Measurements from ENCODE around the gene BAX. TPM values are rescaled to one million over a fixed set of nuclear protein-coding genes. Genes with fewer than 3 reads are reported as not detected.
"Not testable (repeated sequence)": the region's sequence is repeated elsewhere in the genome, so short reads cannot be mapped to it uniquely, and the experiment has no call there.

Gene BAX
- total RNA-seq (ENCODE audit: insufficient read depth, low replicate concordance), result 59.9 TPM

DNA sequence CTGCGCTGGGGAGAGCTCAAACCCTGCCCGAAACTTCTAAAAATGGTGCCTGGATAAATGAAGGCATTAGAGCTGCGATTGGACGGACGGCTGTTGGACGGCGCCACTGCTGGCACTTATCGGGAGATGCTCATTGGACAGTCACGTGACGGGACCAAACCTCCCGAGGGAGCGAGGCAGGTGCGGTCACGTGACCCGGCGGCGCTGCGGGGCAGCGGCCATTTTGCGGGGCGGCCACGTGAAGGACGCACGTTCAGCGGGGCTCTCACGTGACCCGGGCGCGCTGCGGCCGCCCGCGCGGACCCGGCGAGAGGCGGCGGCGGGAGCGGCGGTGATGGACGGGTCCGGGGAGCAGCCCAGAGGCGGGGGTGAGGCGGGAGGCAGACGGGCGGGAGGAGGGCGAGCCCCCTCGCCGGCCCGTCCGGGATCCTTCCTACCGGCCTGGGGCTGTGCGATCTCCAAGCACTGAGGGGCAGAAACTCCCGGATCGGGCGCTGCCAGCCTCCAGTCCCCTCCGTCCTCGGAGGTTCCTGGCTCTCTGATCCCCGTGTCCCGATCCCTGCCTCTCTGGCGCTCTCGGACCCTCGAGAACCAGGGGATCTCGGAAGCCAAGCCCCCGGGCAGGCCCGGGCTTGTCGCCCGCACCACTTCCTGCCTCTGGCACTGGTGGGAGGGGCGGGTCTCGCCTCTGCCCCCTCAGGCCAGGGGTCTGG is at the start of gene BAX:
TSS of gene BAX (plus strand) at position 281 of the 713 bp plus-strand sequence. CDS start at position 335, 54 bp downstream.
- peak; percentile 97 for DNase-seq (ENCODE audit: low spot score)

DNA sequence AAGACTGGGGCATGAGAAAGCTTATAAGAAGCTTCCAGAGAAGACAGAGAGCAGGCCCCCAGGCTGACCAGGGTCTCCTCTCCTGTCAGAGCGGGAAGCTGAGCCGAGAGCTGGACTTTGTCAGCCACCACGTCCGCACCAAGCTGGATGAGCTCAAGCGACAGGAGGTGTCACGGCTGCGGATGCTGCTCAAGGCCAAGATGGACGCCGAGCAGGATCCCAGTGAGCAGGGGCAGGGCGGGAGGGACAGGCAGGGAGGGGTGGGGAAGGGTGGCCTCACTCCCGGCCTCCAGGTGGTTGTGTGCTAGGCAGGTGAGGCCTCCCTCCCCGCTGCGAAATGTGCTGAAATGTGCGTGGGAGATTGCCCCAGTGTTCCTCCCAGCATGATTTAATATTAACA is 49.0 kb upstream of the BAX start:
- DNase-seq (ENCODE audit: low spot score), result no peak

DNA sequence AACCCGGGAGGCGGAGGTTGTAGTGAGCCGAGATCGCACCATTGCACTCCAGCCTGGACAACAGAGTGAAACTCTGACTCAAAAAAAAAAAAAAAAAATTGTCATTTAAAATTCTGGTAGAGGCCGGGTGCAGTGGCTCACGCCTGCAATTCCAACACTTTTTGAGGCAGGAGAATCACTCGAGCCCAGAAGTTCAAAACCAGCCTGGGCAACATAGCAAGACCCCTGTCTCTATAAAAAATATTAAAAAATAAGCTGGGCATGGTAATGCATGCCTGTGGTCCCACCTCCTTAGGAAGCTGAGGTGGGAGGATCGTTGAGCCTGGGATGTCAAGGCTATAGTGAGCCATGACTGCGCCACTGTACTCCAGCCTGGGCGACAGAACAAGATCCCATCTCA is 48.4 kb upstream of the BAX start:
- DNase-seq (ENCODE audit: low spot score), result no peak

DNA sequence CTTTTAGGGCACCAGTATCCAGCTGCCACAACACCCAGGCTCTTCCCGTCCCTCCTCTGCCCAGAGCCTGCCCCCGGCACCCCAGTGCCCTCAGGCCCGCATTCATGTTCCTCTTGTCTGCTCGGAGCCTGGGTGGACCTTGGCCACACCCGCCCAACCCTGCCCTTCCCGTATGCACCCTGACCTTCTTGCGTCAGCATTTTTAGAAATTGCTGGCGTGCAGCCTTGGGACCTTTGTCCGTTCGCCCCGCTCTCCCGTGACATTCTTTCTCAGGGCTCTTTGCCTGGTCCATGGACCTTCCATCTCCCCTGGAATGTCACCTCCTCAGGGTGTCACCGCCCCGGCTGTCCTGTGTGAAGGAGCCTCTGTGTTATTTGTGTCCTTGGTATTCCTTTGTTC is 47.0 kb upstream of the BAX start:
- DNase-seq (ENCODE audit: low spot score), result no peak

DNA sequence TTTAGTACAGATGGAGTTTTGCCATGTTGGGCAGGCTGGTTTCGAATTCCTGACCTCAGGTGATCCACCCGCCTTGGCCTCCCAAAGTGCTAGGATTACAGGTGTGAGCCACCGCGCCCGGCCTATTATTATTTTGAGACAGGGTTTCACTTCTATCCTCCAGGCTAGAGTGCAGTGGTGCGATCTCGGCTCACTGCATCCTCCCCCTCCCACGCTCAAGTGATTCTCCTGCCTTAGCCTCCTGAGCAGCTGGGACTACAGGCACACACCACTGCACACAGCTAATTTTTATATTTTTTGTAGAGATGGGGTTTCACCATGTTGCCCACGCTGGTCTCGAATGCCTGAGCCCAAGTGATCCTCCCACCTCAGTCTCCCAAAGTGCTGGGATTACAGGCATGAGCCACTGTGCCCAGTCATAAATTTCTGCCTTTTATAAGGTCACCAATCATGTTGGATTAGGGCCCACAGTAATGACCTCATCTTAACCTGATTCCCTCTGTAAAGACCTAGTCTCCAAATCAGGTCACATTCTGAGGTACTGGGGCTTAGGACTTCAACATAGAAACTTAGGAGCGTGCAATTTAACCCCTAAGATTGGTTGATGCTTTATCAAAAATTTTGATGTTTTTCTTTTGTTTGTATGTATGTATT is 45.1 kb upstream of the BAX start:
- not testable (repeated sequence) for DNase-seq (ENCODE audit: low spot score)

DNA sequence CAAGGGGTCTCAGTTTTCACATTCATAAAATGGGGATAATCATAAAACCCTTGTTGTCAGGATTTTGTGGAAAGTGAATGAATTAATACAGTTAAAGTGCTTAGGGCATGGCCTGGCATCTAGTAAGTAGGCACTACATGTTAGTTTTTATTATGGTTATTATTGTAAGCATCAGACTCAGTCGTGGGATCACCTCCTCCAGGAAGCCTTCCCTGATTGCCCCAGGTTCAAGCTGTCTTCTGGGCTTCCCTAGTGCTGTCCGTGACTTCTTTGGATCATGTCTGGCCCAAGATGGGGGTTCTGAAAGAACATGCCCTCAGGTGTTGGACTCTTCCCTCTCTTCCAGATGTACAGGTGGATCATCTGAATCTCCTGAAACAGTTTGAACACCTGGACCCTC is 43.9 kb upstream of the BAX start:
- no peak for DNase-seq (ENCODE audit: low spot score)

DNA sequence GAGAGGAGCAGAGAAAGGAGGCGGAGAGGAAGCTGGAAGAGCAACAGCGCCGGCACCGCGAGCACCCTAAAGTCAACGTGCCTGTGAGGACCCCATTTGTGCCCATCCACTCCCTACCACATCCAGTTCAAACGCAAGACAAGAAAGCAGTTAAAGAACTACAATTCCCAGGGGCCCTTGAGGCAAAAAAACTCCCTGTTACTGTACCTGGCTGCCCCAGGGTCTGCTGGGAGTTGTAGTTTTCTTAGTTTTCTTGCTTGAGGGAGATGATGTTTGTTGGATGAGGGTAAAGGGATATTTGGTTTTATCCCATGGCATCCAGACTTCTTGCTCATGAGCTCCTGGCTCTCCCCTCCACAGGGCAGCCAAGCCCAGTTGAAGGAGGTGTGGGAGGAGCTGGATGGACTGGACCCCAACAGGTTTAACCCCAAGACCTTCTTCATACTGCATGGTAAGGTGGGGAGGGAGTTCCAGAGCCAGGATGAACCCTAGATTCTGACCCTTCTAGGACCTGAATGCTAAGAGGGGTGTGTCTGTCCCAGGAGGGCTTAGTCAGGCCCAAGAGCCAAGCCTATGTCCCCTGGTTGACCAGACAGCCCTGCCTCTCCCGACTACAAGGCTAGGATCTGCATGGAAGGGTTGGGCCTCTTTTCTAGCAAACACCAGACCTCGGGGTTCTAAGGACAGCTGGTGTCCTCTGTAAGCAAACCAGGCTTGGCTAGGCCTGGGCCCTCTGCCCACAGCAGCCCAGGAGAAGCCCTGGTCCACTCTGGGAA is 41.4 kb upstream of the BAX start:
- DNase-seq (ENCODE audit: low spot score), result no peak

DNA sequence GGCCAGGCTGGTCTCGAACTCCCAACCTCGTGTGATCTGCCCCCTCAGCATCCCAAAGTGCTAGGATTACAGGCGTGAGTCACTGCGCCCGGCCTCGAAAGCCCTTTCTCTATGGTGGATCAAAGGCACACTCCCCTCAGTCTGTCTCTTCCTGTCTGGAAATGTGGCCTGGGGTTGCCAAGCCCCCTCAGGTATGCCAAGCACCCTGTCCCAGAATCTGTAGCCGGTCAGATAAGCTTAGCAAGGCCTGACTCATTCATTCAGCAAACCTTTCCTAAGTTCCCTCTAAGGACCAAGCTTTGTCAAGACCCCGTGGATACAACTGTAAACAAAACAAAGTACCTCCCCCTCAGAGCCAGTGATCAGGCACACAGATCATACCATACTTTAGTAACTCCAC is 40.5 kb upstream of the BAX start:
- no peak for DNase-seq (ENCODE audit: low spot score)

DNA sequence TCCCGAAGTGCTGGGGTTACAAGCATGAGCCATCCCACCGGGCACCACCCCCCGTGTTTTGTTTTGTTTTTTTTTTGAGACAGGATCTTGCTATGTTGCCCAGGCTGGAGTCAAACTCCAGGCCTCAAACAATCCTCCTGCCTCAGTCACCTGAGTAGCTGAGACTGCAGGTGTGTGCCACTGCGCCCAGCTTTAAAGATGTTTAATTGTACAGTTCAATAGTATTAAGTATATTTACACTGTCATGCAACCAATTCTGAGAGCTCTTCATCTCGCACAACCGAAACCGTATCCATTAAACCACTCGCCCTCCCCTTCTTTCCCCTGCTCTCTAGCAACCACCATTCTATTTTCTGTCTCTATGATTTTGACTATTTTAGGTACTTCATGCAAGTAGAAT is 38.9 kb upstream of the BAX start:
- DNase-seq (ENCODE audit: low spot score), result no peak

DNA sequence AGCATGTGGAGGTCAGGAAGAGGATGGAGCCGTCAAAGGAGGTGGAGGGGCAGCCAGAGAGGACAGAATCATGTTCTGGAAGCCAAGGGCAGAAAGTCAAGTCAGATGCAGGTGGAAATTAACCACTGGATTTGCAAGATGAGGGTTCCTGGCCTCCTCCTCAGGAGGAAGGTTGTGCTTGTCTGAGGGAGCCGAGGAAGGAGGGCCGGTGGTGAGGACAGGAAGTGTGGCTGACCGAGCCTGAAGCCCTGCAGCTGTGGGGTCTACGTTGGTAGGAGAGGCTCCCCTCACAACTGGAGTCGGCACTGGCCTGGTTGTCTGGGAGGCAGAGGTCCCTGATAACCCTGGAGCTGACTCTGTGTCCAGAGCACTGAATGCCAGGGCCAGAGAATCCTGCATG is 36.6 kb upstream of the BAX start:
- DNase-seq (ENCODE audit: low spot score), result no peak

DNA sequence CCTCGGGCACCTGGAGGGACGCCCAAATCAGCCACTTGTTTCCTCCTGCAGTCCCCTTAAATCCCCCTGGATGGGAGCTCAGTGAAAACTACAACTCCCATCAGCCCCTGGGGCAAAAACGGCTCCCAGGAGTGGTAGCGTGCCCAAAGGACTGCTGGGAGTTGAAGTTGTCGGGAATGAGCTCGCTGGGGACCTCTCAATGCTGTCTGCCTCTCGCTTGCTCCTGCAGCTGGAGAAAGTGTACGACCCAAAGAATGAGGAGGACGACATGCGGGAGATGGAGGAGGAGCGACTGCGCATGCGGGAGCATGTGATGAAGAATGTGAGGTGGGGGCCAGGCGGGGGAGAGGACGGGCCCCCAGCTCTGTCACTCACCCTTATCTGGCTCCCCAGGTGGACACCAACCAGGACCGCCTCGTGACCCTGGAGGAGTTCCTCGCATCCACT is 35.9 kb upstream of the BAX start:
- no peak for DNase-seq (ENCODE audit: low spot score)

DNA sequence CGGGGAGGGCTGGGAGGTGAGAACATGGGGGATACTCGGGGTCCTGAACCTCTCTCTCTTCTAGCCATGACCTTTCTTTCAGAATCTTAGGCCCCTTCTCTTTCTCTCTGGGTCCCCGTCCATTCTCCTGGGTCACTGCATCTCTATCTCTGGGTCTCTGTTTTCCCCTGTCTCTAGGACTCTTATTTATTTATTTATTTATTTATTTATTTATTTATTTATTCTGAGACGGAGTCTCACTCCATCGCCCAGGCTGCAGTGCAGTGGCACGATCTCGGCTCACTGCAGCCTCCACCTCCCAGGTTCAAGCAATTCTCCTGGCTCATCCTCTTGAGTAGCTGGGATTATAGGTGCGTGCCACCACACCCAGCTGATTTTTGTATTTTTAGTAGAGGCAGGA is 35.4 kb upstream of the BAX start:
- not testable (repeated sequence) for DNase-seq (ENCODE audit: low spot score)

DNA sequence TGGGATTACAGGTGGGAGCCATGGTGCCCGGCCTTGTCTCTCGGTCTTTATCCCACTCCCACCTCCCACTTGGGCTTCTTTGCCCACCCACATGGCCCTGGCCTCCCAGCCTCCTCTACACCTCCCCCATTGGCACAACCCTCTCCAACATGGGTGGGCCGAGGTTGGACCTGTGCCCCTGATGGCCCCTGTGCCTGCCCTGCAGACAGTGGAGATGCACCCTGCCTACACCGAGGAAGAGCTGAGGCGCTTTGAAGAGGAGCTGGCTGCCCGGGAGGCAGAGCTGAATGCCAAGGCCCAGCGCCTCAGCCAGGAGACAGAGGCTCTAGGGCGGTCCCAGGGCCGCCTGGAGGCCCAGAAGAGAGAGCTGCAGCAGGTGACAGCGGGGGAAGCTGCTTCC is 33.7 kb upstream of the BAX start:
- DNase-seq (ENCODE audit: low spot score), result no peak

DNA sequence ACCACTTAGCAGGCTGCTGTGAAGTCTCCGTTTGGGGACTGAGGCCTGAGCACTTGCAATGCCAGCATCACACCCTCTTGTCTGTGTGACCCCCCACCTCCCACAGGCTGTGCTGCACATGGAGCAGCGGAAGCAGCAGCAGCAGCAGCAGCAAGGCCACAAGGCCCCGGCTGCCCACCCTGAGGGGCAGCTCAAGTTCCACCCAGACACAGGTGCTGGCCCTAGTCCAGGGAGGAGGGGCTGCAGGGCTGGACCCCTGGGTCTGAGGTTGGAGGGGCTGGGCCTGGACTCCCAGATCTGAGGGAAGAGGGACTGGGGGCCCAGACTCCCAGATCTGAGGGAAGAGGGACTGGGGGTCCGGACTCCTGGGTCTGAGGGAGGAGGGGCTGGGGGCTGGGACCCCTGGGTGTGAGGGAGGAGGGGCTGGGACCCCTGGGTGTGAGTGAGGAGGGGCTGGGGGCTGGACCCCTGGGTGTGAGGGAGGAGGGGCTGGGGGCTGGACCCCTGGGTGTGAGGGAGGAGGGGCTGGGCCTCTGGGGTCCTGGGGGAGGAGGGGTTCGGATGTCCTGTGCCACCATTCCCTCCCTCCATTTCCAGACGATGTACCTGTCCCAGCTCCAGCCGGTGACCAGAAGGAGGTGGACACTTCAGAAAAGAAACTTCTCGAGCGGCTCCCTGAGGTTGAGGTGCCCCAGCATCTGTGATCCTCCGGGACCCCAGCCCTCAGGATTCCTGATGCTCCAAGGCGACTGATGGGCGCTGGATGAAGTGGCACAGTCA is 32.8 kb upstream of the BAX start:
- no peak for DNase-seq (ENCODE audit: low spot score)

DNA sequence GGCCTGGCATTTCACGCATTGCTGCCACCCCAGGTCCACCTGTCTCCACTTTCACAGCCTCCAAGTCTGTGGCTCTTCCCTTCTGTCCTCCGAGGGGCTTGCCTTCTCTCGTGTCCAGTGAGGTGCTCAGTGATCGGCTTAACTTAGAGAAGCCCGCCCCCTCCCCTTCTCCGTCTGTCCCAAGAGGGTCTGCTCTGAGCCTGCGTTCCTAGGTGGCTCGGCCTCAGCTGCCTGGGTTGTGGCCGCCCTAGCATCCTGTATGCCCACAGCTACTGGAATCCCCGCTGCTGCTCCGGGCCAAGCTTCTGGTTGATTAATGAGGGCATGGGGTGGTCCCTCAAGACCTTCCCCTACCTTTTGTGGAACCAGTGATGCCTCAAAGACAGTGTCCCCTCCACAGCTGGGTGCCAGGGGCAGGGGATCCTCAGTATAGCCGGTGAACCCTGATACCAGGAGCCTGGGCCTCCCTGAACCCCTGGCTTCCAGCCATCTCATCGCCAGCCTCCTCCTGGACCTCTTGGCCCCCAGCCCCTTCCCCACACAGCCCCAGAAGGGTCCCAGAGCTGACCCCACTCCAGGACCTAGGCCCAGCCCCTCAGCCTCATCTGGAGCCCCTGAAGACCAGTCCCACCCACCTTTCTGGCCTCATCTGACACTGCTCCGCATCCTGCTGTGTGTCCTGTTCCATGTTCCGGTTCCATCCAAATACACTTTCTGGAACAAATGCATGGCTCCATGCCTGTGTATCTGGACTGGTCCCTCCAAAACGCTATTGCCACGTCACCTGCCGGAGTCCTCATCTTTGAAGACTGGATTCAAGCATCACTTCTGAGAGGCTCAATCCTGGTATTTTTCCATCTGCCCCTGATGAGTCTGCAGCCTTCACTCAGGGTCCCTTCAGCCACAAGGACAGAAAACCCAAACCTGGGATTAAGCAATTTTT is 31.9 kb upstream of the BAX start:
- no peak for DNase-seq (ENCODE audit: low spot score)

DNA sequence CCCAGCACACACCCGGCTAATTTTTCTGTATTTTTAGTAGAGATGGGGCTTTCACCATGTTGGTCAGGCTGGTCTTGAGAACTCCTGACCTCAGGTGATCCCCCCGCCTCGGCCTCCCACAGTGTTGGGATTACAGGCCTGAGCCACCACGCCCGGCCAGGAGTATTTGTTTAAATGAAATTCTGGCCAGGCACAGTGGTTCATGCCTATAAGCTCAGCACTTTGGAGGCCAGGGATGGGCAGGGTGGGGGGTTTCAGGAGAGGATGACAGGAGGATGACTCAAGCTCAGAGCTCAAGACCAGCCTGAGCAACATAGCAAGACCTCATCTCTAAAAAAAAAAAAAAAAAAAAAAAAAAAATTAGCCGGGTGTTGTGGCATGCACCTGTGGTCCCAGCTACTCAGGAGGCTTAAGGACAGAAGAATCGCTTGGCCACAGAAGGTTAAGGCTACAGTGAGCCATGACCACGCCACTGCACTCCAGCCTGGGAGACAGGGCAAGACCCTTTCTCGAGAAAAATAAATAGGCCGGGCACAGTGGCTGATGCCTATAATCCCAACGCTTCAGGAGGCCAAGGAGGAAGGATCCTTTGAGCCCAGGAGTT is 29.3 kb upstream of the BAX start:
- peak; percentile 57 for DNase-seq (ENCODE audit: low spot score)

DNA sequence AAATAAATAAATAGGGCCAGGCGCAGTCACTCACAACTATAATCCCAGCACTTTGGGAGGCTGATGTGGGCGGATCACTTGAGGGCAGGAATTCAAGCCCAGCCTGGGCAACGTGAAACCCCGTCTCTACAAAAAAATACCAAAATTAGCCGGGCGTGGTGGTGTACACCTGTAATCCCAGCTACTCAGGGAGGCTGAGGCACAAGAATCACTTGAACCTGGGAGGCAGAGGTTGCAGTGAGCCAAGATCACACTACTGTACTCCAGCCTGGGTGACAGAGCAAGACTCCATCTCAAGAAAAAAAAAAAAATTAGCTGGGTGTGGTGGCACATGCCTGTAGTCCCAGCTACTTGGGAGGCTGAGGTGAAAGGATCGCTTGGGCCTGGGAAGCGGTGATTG is 28.8 kb upstream of the BAX start:
- not testable (repeated sequence) for DNase-seq (ENCODE audit: low spot score)

DNA sequence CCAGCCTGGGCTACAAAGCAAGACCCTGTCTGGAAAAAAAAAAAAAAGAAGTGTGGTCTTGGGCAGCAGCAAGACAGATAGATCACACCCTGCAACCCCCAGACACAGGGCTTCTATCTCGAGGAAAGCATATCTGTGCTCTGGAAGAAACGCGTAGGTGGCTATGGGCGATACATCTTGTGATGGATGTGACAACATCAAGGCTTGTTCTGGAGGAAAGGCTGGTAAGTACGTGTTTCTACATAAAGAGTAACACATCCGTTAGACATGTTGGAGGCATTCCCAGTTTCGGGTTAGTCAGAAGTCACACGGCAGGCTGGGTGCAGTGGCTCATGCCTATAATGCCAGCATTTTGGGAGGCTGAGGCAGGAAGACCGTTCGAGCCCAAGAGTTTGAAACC is 27.8 kb upstream of the BAX start:
- peak; percentile 72 for DNase-seq (ENCODE audit: low spot score)

DNA sequence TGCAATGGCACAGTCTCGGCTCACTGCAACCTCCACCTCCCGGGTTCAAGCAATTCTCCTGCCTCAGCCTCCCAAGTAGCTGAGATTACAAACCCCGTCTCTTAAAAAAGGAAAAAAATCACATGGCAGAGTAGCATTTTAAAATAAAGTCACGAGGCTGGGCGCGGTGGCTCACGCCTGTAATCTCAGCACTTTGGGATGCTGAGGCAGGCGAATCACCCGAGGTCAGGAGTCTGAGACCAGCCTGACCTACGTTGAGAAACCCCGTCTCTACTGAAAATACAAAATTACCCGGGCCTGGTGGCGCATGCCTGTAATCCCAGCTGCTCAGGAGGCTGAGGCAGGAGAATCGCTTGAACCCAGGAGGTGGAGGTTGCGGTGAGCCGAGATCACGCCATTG is 27.0 kb upstream of the BAX start:
- not testable (repeated sequence) for DNase-seq (ENCODE audit: low spot score)
